GM08714 (cell line): ENCODE data around the gene TEF.
"Not testable (repeated sequence)": the region's sequence is repeated elsewhere in the genome, so short reads cannot be mapped to it uniquely, and the experiment has no call there.

Experiments
- H3K4me3 ChIP-seq: fragments of 200-500 bp; sonication (Bioruptor generic); 2 replicates; pipeline ENCODE4 v1.5.1; 2014; ENCODE audit warnings: mild to moderate bottlenecking, low read length, inconsistent platforms
- ZNF274 ChIP-seq: IDR thresholded peaks from 2 replicates; pipeline ENCODE4 v1.6.1; 2012; ENCODE audit warnings: mild to moderate bottlenecking, low read depth, low read length

The TEF gene

GRCh38 chr22:41410311-41410751 lies 28.6 kb downstream of the TEF start:
- TF ChIP-seq ZNF274: no peak
- H3K4me3 ChIP-seq: no peak overlapping the region

- no peak for TF ChIP-seq ZNF274
Measured at GRCh38 chr22:41411021-41411851, 29.5 kb downstream of the TEF start.

GRCh38 chr22:41415554-41415953 lies 33.8 kb downstream of the TEF start:
- H3K4me3 ChIP-seq: no peak overlapping the region; the same call in 1 of the 2 replicates
- no peak for TF ChIP-seq ZNF274

More at GRCh38 chr22:41411021-41411851, 29.5 kb downstream of the TEF start:
- H3K4me3 ChIP-seq: no peak overlapping the region

- no peak overlapping the region for H3K4me3 ChIP-seq
- no peak for TF ChIP-seq ZNF274
Measured at GRCh38 chr22:41417622-41418390, 36.1 kb downstream of the TEF start.

- no peak overlapping the region for H3K4me3 ChIP-seq
- TF ChIP-seq ZNF274: no peak
Measured at GRCh38 chr22:41418717-41419116, 37.0 kb downstream of the TEF start.

GRCh38 chr22:41425660-41426365 lies 44.1 kb downstream of the TEF start:
- TF ChIP-seq ZNF274: no peak

GRCh38 chr22:41429232-41429950 lies 47.6 kb downstream of the TEF start:
- no peak for TF ChIP-seq ZNF274
- H3K4me3 ChIP-seq: no peak overlapping the region

More at GRCh38 chr22:41425660-41426365, 44.1 kb downstream of the TEF start:
- no peak overlapping the region for H3K4me3 ChIP-seq

GRCh38 chr22:41429951-41430332 lies 48.2 kb downstream of the TEF start:
- TF ChIP-seq ZNF274: no peak
- H3K4me3 ChIP-seq: no peak overlapping the region

- no peak overlapping the region for H3K4me3 ChIP-seq
- TF ChIP-seq ZNF274: no peak
Measured at GRCh38 chr22:41431656-41432055, 49.9 kb downstream of the TEF start.

GRCh38 chr22:41433480-41433879 lies 51.7 kb downstream of the TEF start:
- not testable (repeated sequence) for H3K4me3 ChIP-seq

- H3K4me3 ChIP-seq: not testable (repeated sequence)
Measured at GRCh38 chr22:41434361-41435003, 52.7 kb downstream of the TEF start.

- no peak overlapping the region for H3K4me3 ChIP-seq
- TF ChIP-seq ZNF274: no peak
Measured at GRCh38 chr22:41435560-41435959, 53.8 kb downstream of the TEF start.

GRCh38 chr22:41436322-41437113 lies 54.8 kb downstream of the TEF start:
- TF ChIP-seq ZNF274: no peak

More at GRCh38 chr22:41436322-41437113, 54.8 kb downstream of the TEF start:
- H3K4me3 ChIP-seq: no peak overlapping the region
